Kidney epithelial cell (primary cell): ENCODE data around the gene APMAP. TPM values are rescaled to one million over a fixed set of nuclear protein-coding genes. Genes with fewer than 3 reads are reported as not detected.

ENCODE experiments used
- DNase-seq: peaks from one replicate; pipeline ENCODE4 v3.0.0-alpha.2; 2010; ENCODE audit warnings: low read depth
- H3K27me3 ChIP-seq: 2 replicates; pipeline ENCODE4 v1.6.0; 2011; ENCODE audit warnings: low read length; ENCODE audit not compliant: control insufficient read depth, insufficient read depth
- H3K36me3 ChIP-seq: 2 replicates; pipeline ENCODE4 v1.5.1; 2011; ENCODE audit warnings: low read length; ENCODE audit not compliant: control insufficient read depth, insufficient read depth
- H3K4me3 ChIP-seq: 2 replicates; pipeline ENCODE4 v1.5.1; 2011; ENCODE audit warnings: low read depth, mild to moderate bottlenecking, control low read depth, low read length
- CTCF ChIP-seq: IDR thresholded peaks from 2 replicates; pipeline ENCODE4 v1.5.1; 2011; ENCODE audit warnings: mild to moderate bottlenecking, moderate library complexity, low read length, control low read depth, inconsistent platforms; ENCODE audit not compliant: insufficient read depth, poor library complexity, severe bottlenecking
- total RNA-seq: library from RNA; depleted of rRNA; stranded (reverse); fragments of >200 nt; gene quantifications from 2 replicates; pipeline ENCODE4 v1.2.3, GENCODE V29; 2015

The APMAP gene
- total RNA-seq, 1 donor from 2014 or later = 98.8 TPM

- H3K36me3 ChIP-seq = no peaks in the 10 kb centered on the region
- TF ChIP-seq CTCF = no peak
- no peak overlapping the region for H3K4me3 ChIP-seq
- no peak for DNase-seq
- H3K27me3 ChIP-seq = peaks cover 2% of the 10 kb centered on the region
These were observed 20.2 kb upstream of the APMAP start for GRCh38 chr20:25012616-25013189.

GRCh38 chr20:25011831-25012241 lies 19.3 kb upstream of the APMAP start:
- no peak for TF ChIP-seq CTCF
- Histone ChIP-seq H3K4me3 (no peak overlapping the region), H3K27me3 (no peaks in the 10 kb centered on the region), H3K36me3 (no peaks in the 10 kb centered on the region)
- no peak for DNase-seq

GRCh38 chr20:25011261-25011660 lies 18.7 kb upstream of the APMAP start:
- Histone ChIP-seq H3K27me3 (no peaks in the 10 kb centered on the region), H3K4me3 (no peak overlapping the region), H3K36me3 (no peaks in the 10 kb centered on the region)
- no peak for DNase-seq
- no peak for TF ChIP-seq CTCF

DNA sequence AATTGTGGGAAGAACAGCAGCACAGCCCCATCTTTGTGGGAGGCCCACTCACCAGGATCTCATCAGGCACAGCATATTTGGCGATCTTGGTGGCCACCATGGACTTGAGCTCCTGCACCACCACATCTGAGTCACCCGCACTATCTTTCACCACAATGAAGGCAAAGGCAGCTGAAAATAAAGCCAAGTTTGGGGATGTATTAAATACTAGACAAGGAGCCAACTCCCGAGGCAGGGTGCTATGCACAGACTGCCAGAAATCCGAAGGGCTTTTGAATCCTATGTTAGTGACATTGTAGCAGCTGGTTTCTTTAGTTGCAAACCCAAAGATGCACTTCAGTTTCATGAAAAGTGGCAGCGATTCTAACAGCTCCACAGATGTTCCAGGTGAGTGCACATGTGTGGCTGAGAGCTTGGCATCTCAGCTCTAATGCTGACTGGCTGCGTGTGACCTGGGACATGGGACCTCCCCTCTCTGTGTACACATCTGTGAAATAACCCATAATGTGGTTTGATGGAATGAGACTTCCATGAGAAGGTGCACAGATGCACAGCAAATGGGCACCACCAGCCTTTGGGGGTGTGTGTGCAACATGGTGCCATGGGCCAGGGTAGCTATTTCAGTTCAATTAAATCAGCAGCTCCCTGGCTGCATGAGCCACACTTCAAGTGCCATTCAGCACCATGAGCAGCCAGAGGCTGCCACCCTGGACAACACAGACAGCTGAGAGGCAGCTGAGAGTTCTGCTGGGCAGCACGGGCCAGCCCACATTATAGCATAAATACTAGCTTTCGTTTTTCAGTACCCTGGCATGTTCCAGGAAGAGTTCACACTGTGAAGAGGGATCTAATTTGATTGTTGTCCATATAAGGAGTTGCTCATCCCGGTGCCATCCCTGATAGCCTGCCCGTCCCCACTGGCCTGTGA lies 16.9 kb upstream of the APMAP start:
- H3K4me3 ChIP-seq = no peak overlapping the region
- no peaks in the 10 kb centered on the region for H3K36me3 ChIP-seq
- TF ChIP-seq CTCF = no peak
- H3K27me3 ChIP-seq = no peaks in the 10 kb centered on the region
- no peak for DNase-seq

DNA sequence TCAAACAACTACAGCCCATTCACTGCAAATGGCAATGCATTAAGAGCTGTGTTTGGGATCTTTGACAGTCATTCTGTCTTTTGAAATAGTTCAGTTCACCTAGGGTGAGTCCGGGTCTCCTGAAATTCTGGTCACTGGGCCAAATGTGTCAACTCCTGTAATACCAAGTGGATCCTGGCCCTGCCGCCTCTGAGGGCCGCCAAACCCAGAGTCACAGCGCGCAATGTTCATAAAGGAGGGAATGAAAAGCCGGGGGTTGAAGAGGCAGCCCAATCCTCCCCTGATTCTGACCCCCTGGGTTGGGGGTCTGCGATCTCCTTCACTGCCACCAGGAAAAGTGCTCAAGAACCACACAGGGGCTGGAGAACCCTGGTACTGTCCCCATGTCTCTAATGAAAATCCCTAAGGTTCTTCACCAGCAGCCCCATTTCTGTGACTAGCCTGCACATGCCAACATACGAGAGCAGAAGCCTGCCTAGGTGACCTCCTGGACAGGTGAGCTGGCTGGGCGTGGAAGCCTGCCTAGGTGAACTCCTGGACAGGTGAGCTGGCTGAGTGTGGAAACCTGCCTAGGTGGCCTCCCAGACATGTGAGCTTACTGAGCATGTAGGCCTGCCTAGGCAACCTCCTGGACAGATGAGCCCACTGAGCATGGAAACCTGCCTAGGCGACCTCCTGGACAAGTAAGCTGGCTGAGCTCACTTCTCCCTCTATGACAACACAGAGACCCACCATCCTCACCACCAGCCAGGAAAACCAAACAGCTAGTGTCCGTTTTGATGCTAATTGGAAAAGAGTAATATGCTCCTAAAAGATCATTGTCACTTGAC lies 16.1 kb upstream of the APMAP start:
- no peak for TF ChIP-seq CTCF

More for the DNA sequence above, 16.1 kb upstream of the APMAP start:
- Histone ChIP-seq H3K4me3 (no peak overlapping the region), H3K36me3 (no peaks in the 10 kb centered on the region), H3K27me3 (no peaks in the 10 kb centered on the region)
- no peak for DNase-seq
